ENCODE data around the gene CERS6. TPM values are rescaled to one million over a fixed set of nuclear protein-coding genes. Genes with fewer than 3 reads are reported as not detected.
"Not testable (repeated sequence)": the region's sequence is repeated elsewhere in the genome, so short reads cannot be mapped to it uniquely, and the experiment has no call there.

The CERS6 gene
- 10 to 100 TPM in 2 of 6 donors, 1 to 10 TPM in 4; 5.8 to 11.9 (median 9.1) TPM for polyA plus RNA-seq (ENCODE audit: low read depth in 6 of 6)

- Mint-ChIP-seq H3K36me3 (no peaks in the 10 kb centered on the region), H3K4me1 (peaks cover 20 to 36% (median 21%) of the 10 kb centered on the region in 3 donors), H3K4me3 (peak within 1 kb of the TSS in 1 of 8 donors; percentile 92), H3K27me3 (no peaks in the 10 kb centered on the region), H3K27ac (peak within 1 kb of the TSS; percentile 2 to 81 (median 34)), H3K9me3 (no peaks in the 10 kb centered on the region)
- ATAC-seq (ENCODE audit: low read depth in 2 of 2) (peak; percentile 89 to 91), DNase-seq (peak; percentile 88)
Measured at GRCh38 chr2:168455645-168456520, at the start of gene CERS6. Gene CERS6 (plus strand): TSS chr2:168456272. CDS start chr2:168456449, 177 bp downstream.

DNA sequence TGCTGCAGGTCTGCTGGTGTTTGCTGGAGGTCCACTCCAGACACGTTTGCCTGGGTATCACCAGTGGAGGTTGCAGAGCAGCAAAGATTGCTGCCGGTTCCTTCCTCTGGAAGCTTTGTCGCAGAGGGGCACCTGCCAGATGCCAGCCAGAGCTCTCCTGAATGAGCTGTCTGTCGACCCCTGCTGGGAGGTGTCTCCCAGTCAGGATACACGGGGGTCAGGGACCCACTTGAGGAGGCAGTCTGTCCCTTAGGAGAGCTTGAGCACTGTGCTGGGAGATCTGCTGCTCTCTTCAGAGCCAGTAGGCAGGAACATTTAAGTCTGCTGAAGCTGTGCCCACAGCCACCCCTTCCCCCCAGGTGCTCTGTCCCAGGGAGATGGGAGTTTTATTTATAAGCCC lies 43.8 kb upstream of the CERS6 start:
- Mint-ChIP-seq H3K9me3 (peaks cover 0 to 31% (median 18%) of the 10 kb centered on the region in 7 donors), H3K4me3 (peak overlapping the region in 1 of 8 donors; percentile 3), H3K27me3 (peaks cover 0 to 12% (median 8%) of the 10 kb centered on the region in 3 donors)
- not testable (repeated sequence) for H3K27ac Mint-ChIP-seq; DNase-seq; H3K4me1 Mint-ChIP-seq; ATAC-seq (ENCODE audit: low read depth in 2 of 2); H3K36me3 Mint-ChIP-seq

DNA sequence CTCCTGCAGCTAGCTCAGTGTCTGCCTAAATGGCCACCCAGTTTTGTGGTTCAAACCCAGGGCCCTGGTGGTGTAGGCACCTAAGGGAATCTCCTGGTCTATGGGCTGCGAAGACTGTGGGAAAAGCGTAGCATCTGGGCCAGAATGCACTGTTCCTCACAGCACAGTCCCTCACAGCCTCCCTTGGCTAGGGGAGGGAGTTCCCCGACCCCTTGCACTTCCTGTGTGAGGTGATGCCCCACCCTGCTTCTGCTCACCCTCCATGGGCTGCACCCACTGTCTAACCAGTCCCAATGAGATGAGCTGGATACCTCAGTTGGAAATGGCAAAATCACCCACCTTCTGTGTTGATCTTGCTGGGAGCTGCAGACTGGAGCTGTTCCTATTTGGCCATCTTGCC lies 43.0 kb upstream of the CERS6 start:
- DNase-seq; ATAC-seq (ENCODE audit: low read depth in 2 of 2); H3K27ac Mint-ChIP-seq; H3K4me1 Mint-ChIP-seq; H3K4me3 Mint-ChIP-seq; H3K36me3 Mint-ChIP-seq: not testable (repeated sequence)
- H3K27me3 Mint-ChIP-seq = peaks cover 0 to 12% (median 8%) of the 10 kb centered on the region in 3 donors
- peaks cover 0 to 24% (median 10%) of the 10 kb centered on the region in 7 donors for H3K9me3 Mint-ChIP-seq

DNA sequence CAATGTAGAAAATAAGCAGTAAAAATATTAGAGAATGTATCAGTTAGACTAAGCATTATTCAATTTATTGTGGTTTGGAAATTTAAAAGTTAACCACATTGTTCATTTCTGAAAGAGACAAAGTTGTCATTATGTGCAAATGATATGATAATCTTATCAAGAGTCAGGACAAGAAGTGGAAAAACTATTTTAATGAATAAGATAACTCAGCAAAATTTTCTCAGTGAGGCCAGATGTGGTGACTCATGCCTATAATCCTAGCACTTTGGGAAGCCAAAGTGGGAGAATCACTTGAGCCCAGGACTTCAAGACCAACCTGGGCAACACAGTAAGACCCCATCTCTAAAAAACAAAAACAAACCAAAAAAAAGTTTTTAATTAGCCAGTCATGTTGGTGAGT lies 39.5 kb upstream of the CERS6 start:
- no peak overlapping the region for H3K27ac Mint-ChIP-seq
- peaks cover 0 to 9% of the 10 kb centered on the region in 2 donors for H3K36me3 Mint-ChIP-seq
- DNase-seq (no peak), ATAC-seq (ENCODE audit: low read depth in 2 of 2) (no peak)
- peaks cover 0 to 12% (median 8%) of the 10 kb centered on the region in 3 donors for H3K27me3 Mint-ChIP-seq
- no peak overlapping the region for H3K4me3 Mint-ChIP-seq
- peaks cover 0 to 24% (median 10%) of the 10 kb centered on the region in 7 donors for H3K9me3 Mint-ChIP-seq
- H3K4me1 Mint-ChIP-seq = peaks cover 4 to 5% (median 4%) of the 10 kb centered on the region in 3 donors

GRCh38 chr2:168422584-168422983 lies 33.5 kb upstream of the CERS6 start:
- Mint-ChIP-seq H3K4me1 (peaks cover 0 to 12% (median 5%) of the 10 kb centered on the region in 3 donors), H3K27ac (no peak overlapping the region), H3K4me3 (no peak overlapping the region), H3K27me3 (no peaks in the 10 kb centered on the region), H3K9me3 (peaks cover 0 to 20% (median 10%) of the 10 kb centered on the region in 7 donors), H3K36me3 (peaks cover 0 to 13% of the 10 kb centered on the region in 2 donors)
- ATAC-seq (ENCODE audit: low read depth in 2 of 2) (no peak), DNase-seq (no peak)

GRCh38 chr2:168424112-168424951 lies 31.7 kb upstream of the CERS6 start:
- Mint-ChIP-seq H3K27ac (no peak overlapping the region), H3K4me1 (peaks cover 0 to 12% (median 5%) of the 10 kb centered on the region in 3 donors), H3K36me3 (peaks cover 0 to 13% of the 10 kb centered on the region in 2 donors), H3K9me3 (peaks cover 0 to 20% (median 10%) of the 10 kb centered on the region in 7 donors), H3K4me3 (no peak overlapping the region), H3K27me3 (no peaks in the 10 kb centered on the region)
- no peak for DNase-seq
- ATAC-seq (ENCODE audit: low read depth in 2 of 2) = peak; percentile 34 to 46

DNA sequence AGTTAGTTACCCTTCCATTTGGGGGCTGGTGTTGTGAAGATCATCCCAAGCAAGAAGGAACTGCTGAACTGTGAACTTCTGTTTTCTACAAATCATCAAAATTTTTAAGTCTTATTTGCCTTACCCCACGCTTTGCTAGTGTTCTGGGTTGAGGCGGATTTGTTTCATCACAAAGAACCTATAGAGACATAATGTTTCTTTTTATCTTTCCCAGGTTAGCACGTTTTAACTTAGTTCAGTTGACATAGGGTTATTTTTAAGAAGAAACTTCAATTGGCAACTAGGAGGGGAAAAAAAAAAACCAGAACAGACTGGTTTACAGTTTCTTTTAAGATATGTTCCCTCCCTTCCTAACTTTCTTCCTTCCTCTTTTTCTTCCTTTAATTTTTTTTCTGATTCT lies 31.1 kb upstream of the CERS6 start:
- H3K4me3 Mint-ChIP-seq = peak overlapping the region in 2 of 8 donors; percentile 37 to 46
- H3K36me3 Mint-ChIP-seq = peaks cover 0 to 13% of the 10 kb centered on the region in 2 donors
- no peaks in the 10 kb centered on the region for H3K27me3 Mint-ChIP-seq
- H3K27ac Mint-ChIP-seq = peak overlapping the region in 1 of 6 donors; percentile 74
- DNase-seq = no peak
- peaks cover 0 to 20% (median 10%) of the 10 kb centered on the region in 7 donors for H3K9me3 Mint-ChIP-seq
- H3K4me1 Mint-ChIP-seq = peaks cover 0 to 12% (median 5%) of the 10 kb centered on the region in 3 donors
- no peak for ATAC-seq (ENCODE audit: low read depth in 2 of 2)

DNA sequence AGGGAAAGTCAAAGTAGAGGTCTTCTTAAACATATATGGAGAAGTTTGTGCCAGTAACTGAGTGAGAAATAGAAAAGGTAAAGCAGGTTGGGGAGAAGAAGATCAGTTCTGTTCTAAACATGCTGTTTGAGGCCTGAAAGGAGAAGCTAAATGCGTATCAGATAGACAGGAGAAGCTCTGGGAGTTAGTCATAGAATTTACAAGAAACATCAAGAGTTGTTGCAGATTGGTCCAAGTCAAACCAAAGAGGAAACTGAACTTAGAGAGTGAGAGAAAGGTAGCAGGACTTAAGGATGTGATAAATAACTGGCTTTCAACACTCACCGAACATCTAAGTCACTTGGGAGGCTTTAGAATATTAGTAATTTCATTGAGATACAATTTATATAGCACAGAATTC lies 29.2 kb upstream of the CERS6 start:
- Mint-ChIP-seq H3K4me1 (peaks cover 0 to 12% (median 5%) of the 10 kb centered on the region in 3 donors), H3K9me3 (peaks cover 0 to 20% (median 8%) of the 10 kb centered on the region in 7 donors), H3K36me3 (peaks cover 0 to 11% of the 10 kb centered on the region in 2 donors), H3K4me3 (no peak overlapping the region), H3K27ac (peak overlapping the region in 1 of 6 donors; percentile 0), H3K27me3 (no peaks in the 10 kb centered on the region)
- ATAC-seq (ENCODE audit: low read depth in 2 of 2) = no peak
- DNase-seq = no peak

GRCh38 chr2:168427451-168427850 lies 28.6 kb upstream of the CERS6 start:
- Mint-ChIP-seq H3K4me1 (peaks cover 0 to 12% (median 5%) of the 10 kb centered on the region in 3 donors), H3K36me3 (peaks cover 0 to 7% of the 10 kb centered on the region in 2 donors), H3K27ac (no peak overlapping the region), H3K4me3 (no peak overlapping the region), H3K9me3 (peaks cover 0 to 16% (median 5%) of the 10 kb centered on the region in 7 donors), H3K27me3 (no peaks in the 10 kb centered on the region)
- ATAC-seq (ENCODE audit: low read depth in 2 of 2) = no peak
- no peak for DNase-seq

GRCh38 chr2:168428431-168428830 lies 27.6 kb upstream of the CERS6 start:
- Mint-ChIP-seq H3K4me1 (peaks cover 0 to 12% (median 5%) of the 10 kb centered on the region in 3 donors), H3K36me3 (peaks cover 0 to 7% of the 10 kb centered on the region in 2 donors), H3K27me3 (no peaks in the 10 kb centered on the region), H3K4me3 (no peak overlapping the region), H3K9me3 (peaks cover 0 to 11% (median 4%) of the 10 kb centered on the region in 7 donors), H3K27ac (no peak overlapping the region)
- DNase-seq (no peak), ATAC-seq (ENCODE audit: low read depth in 2 of 2) (no peak)

- no peak for ATAC-seq (ENCODE audit: low read depth in 2 of 2)
- Mint-ChIP-seq H3K36me3 (no peaks in the 10 kb centered on the region), H3K27me3 (no peaks in the 10 kb centered on the region), H3K27ac (no peak overlapping the region), H3K4me3 (no peak overlapping the region), H3K4me1 (peaks cover 0 to 3% (median 0%) of the 10 kb centered on the region in 3 donors), H3K9me3 (no peaks in the 10 kb centered on the region)
- no peak for DNase-seq
Measured at GRCh38 chr2:168429988-168430387, 26.1 kb upstream of the CERS6 start.

DNA sequence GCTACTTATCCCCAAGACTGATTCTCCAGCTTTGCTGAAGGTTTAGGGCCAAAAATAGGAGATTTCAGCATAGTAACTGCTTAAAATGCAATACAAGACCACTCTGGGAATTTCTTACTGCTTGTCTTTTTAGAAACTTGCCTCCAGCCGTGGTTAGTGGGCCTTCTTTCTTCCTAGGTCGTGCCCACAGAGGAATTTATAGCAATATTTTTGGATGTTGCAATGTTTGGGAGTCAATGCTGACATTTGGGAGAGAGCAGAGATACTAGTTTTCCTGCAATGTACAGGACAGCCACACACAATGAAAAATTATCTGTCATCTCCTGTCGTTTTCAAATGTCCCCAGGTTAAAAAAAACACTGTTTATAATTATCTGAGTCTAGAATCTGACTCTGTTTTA lies 25.6 kb upstream of the CERS6 start:
- H3K4me3 Mint-ChIP-seq = no peak overlapping the region
- H3K27ac Mint-ChIP-seq = no peak overlapping the region
- H3K9me3 Mint-ChIP-seq = no peaks in the 10 kb centered on the region
- H3K27me3 Mint-ChIP-seq = no peaks in the 10 kb centered on the region
- no peaks in the 10 kb centered on the region for H3K4me1 Mint-ChIP-seq
- H3K36me3 Mint-ChIP-seq = no peaks in the 10 kb centered on the region
- DNase-seq (no peak), ATAC-seq (ENCODE audit: low read depth in 2 of 2) (no peak)

- Mint-ChIP-seq H3K4me1 (no peaks in the 10 kb centered on the region), H3K27ac (no peak overlapping the region)
Measured at GRCh38 chr2:168431301-168432024, 24.6 kb upstream of the CERS6 start.

More at GRCh38 chr2:168431301-168432024, 24.6 kb upstream of the CERS6 start:
- Mint-ChIP-seq H3K9me3 (no peaks in the 10 kb centered on the region), H3K27me3 (no peaks in the 10 kb centered on the region), H3K4me3 (no peak overlapping the region), H3K36me3 (no peaks in the 10 kb centered on the region)
- ATAC-seq (ENCODE audit: low read depth in 2 of 2) = no peak
- DNase-seq = no peak

All from naive B cell (primary cell).